SW480 (cell line): ENCODE data around the gene LY6G5C.

Source experiments
- DNase-seq: peaks from one replicate; pipeline ENCODE4 v3.0.0-alpha.2; 2016; ENCODE audit warnings: low spot score

The LY6G5C gene

GRCh38 chr6:31662124-31662723, 18.6 kb downstream of the LY6G5C start:
- no peak for DNase-seq

GRCh38 chr6:31661262-31662123, 19.4 kb downstream of the LY6G5C start:
- DNase-seq, result no peak

- peak; percentile 75 for DNase-seq
Measured at GRCh38 chr6:31660381-31661261, 20.2 kb downstream of the LY6G5C start, which contains the start of gene C6orf47. Gene C6orf47 (minus strand): TSS chr6:31660778. CDS start chr6:31659947, 831 bp downstream.

GRCh38 chr6:31659649-31660380, 21.1 kb downstream of the LY6G5C start:
- DNase-seq, result no peak

GRCh38 chr6:31658983-31659648, 21.8 kb downstream of the LY6G5C start:
- no peak for DNase-seq

- no peak for DNase-seq
Measured at GRCh38 chr6:31658158-31658688, 22.6 kb downstream of the LY6G5C start.

GRCh38 chr6:31657406-31658157, 23.3 kb downstream of the LY6G5C start:
- DNase-seq, result no peak

GRCh38 chr6:31655349-31656237, 25.3 kb downstream of the LY6G5C start, which contains the start of gene APOM:
Gene APOM (plus strand): TSS chr6:31655894. CDS start chr6:31655967, 73 bp downstream.
- no peak for DNase-seq

- DNase-seq, result no peak
Measured at GRCh38 chr6:31654574-31655348, 26.1 kb downstream of the LY6G5C start.

- DNase-seq, result peak; percentile 88
Measured at GRCh38 chr6:31652925-31653724, 27.7 kb downstream of the LY6G5C start.

GRCh38 chr6:31651602-31652191, 29.2 kb downstream of the LY6G5C start:
- DNase-seq, result peak; percentile 77

GRCh38 chr6:31645325-31645724, 35.5 kb downstream of the LY6G5C start:
- DNase-seq, result no peak

- DNase-seq, result no peak
Measured at GRCh38 chr6:31643818-31644454, 36.9 kb downstream of the LY6G5C start.

GRCh38 chr6:31642798-31643570, 37.9 kb downstream of the LY6G5C start:
- no peak for DNase-seq

- DNase-seq, result no peak
Measured at GRCh38 chr6:31641370-31641769, 39.5 kb downstream of the LY6G5C start.

GRCh38 chr6:31640612-31641011, 40.3 kb downstream of the LY6G5C start:
- DNase-seq, result no peak
